HG03280 (cell line): ENCODE data around the gene RPS3.

Source experiments
- ATAC-seq: cut with Tn5 transposase; IDR thresholded peaks from one replicate; pipeline ENCODE4 v1.9.1; 2021; ENCODE audit warnings: mild to moderate bottlenecking, moderate library complexity; ENCODE audit not compliant: unreplicated experiment

Gene RPS3

DNA sequence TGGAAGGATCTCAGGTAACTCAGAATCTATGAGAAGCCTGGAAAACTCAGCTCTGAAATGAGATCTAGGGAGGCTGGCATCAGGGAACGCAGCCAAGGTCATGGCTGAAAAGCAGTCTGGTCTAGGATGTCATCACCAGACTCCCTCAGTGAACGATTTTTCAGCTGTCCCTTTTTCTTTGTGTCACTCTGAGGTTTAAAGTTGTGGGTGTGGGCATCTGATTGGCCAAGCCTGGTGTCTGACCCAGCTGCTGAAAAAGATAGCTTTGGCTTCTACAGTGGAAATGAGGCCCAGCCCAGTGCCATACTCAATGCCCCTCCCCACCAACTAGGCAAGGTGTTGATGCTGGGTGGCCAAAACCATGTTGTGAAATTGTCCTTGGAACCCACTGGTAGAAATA lies 14.5 kb downstream of the RPS3 start:
- no peak for ATAC-seq

DNA sequence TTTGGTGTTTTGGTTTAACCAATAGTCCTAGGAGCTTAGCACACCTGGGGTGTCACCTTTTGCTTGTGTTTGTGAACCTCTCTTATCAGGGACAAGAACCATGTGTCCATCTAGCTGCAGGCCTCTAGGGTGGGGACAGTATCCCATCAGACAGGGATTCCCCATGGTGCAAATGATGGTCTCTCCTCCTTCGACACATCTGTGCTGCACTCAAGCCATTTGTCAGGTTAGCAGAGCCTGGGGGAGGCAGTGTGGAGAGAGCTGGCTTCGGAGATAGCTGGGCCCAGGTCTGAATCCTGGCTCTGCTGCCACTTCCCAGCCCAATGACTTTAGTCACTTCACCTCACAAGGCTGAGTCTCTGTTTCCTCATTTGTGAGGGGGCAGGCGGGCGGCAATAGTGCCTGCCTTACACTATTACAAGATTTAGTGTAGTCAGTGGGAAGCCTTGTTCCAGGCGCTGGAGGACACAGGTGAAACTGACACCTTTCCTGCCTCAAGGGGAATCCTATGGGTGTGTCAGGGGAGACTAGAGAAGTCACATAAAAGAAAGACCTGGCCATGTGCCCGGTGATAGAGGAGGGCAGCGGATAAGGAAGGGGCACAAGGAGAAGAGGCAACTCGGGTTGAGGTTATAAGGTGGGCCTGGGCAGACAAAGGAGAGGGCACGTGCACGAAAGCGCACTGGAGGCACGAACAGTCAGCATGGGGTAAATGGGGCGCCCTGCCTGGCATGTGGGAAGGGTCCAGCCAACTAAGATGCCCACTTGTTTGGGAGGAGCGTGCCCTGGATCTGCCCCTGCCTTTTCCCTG lies 21.1 kb downstream of the RPS3 start:
- ATAC-seq, result no peak

DNA sequence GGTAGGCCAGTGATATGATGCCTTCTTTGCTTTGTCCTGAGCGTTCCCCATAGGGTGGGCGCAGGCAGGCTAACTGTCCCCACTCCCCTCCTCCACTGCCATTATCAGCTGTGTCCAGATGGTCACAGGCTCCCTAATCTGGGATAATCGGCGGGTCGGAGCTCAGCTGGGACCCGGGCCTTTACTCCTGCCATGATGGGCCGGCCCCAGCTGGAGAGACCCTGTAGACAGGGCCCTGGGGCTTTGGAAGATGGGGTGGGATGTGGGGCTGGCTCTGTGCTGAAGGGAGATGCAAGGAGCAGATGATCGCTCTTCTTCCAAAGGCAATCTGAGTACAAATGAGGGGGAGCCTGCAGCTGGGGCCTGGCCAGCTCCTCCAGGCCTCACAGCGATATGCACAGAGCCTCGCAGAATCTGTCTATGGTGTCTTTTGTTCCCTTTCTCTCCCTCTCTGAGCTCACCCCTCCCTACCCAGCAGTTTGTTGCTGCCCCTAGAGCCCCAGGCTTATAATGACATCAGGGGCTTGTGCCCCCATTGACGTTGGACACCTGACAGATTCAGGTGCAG lies 21.8 kb downstream of the RPS3 start:
- ATAC-seq, result no peak

DNA sequence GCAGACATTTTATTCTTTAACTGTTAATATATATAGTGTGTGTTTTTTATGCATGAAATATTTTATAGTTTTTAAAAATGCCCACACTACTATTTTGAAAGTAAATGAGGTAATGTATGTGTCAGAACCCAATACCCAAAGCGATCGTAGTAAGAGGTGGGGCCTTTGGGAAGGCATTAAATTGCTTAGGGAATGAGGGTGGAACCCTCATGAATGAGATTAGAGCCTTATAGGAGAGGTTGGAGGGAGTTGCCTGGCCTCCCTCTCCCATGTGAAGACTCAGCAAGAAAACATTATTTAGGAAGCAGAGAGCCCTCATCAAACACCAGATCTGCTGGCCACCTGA lies 22.6 kb downstream of the RPS3 start:
- no peak for ATAC-seq

DNA sequence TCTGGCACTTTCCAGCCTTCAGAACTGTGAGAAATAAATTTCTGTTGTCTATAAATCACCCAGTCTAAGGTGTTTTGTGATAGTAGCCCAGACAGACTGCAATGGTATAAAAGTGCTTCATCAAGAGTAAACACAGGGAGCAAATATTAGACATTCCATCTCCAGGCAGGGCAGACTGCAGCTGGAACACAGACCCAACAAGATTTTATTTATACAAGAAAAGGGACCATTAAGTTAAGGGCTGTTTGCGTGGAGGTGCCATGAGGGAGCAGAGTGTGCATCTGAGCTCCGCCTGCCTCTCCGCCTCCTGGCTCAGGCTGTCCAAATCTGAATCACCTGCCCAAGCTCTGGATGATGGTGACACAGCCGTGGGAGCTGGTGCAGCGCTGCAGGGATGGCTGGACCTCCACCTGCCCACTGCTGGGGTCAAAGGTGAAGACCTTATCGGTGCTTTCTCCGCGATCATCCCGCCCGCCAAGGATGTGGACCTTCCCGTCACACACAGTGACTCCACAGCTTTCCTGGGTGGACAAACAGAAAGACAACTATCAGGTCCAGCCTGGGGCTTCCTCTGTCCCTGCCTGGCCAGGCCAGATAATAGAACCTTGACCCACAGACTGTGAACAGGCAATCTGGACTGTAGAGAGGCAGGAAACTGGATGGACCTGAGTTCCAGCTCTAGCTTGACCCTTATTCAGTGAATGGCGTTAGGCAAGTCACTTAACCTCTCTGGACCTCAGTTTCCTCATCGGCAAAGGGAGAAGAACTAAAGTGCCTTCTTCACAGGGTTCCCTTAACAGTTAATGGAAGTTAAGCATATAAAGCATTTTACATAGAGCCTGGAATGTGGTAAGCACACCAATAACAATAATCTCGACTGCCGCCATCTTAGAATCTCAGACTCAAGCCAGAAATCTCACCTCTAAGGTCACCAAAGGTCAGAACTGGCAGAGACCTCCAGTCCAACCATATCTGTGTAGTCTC lies 23.2 kb downstream of the RPS3 start:
- ATAC-seq, result no peak

DNA sequence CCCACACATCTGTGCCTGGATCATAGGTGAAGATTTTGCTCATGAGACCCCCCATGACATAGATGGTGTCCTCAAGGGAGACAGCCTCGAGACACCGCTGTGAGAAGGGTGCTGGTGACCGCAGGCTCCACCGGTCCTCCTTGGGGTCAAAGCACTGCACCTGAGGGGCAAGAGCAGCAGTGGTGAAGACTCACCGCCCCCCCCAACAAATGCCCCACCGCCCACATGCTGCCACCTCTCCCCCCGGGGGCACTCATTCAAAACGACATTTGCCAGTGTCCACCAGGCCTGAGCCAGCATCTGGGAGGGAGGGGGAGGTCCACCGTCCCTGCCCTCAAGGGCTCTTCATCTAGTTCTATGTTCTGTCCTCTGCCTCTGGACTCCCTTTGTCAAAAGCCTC lies 24.4 kb downstream of the RPS3 start:
- ATAC-seq, result no peak

DNA sequence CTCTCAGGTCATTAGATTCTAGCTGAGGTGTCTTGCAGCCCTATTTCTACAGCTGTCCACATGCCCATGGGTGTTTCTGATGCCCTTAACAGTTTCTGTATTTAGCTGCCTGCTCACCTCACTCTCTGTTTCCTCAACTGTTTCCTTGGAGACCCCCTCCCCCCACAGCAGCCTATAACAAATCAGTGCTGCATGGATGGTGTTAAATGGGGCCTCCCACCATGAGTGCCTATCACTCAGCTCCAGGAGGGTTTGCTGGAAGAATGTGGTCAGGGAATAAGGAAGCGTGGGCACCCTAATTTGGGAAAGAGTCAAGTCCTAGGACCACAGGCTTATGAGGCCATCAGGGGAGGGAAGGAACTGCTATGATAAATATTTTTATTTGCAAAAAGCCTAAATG lies 25.1 kb downstream of the RPS3 start:
- no peak for ATAC-seq

DNA sequence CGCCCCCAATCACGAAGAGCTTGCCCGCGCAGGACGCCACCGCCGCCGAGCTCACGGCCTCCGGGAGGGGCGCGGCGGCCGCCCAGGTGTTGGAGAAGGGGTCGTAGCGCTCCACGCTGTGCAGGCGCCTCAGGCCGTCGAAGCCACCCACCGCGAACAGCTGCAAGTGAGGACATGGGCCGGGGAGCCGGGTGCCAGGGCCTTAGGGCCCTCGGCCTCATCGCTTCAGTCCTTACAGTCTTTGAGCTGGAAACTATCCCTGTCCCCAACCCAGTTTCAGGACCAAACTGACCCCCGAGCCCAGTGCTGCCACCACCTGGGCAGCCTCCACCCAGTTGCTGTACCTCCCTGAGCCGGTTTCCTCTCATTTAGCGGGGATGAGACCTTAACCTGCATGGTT lies 26.1 kb downstream of the RPS3 start:
- no peak for ATAC-seq

DNA sequence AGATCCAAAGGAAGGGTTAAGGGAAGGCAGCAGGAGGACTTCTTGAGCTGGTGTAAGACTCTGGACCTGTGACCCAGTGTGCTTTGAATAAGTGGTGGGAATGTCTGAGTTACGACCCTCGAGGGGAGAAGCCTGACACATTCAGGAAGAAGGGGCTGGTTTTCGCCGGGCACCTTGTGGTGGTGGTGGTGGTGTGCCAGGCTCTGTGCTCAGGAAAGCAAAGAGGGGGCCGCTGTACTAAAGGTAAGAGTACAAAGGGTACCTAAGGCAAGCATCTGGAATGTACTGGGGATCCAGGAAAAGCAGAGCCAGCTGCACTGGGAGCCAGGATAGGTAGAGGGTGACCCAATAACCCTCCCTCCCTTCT lies 27.4 kb downstream of the RPS3 start:
- no peak for ATAC-seq

DNA sequence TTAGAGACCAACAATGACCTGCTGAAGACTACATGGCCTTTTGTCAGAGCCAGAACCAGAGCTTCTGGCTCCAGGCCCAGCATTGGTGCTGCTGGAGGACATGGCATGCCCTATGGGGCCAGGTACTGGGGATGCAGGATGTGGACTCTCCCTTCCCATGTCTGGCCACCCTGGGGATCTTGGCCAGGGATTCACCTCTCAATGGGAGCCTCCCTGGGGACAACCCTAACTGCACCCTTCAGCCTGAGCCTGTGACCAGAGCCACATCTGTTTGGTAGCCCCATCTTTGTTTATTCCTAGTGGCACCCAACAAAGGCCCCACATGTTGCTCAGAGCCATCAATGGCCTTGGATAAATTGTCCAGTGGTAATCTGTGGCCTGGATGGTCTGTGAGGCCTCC lies 27.9 kb downstream of the RPS3 start:
- ATAC-seq, result no peak

DNA sequence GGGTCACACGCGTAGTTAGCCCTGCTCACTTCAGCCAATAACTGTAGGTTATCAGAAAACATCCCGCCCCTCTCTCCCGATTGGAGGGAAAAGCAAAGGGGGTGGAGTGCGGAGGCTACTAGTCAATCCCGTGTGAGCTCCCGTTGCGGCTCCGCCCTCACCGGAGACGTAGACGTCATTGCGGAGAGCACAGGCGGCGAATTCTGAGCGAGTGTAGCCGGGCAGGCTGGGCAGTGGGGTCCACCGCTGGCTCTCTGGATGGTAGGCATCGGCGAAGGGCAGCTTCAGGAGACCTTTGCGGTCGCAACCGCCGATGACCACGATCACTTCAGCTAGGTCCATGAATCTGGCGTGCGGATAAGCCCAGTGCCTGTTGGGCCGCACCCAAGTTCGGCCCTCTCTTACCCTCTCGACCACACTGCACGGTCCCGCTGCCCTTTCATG lies 29.0 kb downstream of the RPS3 start:
- peak; percentile 82 for ATAC-seq

DNA sequence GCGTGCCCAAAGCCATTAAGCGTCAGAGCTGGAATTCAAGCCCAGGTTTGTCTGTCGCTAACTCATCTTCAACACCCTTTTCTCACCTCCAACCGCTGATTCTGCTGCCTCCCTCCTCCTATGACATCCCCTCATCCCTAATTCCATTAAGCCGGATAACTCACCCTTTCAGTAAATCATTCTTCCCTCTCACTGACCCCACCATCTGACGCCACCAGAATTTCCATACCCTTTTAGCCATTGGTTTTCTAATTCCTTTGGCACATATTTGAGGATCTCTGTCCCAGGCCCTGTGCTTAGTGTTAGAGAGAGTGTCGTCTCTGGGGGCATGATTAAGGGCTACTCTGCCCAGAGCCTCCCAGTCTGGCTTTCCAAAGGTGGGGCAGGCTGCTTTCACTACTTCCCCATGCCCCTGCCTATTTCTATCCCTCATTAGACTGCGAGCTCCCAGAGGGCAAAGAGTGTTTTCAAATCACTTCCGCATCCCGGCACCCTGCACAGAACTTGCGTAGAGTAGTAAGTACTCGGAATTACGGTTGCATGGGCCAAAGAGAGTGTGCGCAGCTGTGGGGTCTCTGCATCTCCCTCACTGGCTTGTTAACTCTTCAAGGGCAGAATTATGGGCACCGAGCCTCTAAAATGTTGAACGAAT lies 29.8 kb downstream of the RPS3 start:
- no peak for ATAC-seq

DNA sequence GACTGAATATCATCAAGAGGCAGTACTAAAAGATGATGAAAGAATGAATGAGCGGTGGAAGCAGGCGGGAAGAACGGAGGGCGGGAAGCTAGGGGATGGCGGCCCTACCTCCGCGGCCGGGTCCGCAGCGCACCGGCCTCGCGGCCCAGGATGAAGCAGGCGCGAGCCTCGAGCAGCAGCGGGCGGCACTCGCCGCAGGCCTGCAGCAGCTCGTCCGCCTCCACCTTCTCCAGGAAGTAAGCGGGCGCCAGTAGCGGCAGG lies 30.3 kb downstream of the RPS3 start:
- no peak for ATAC-seq

DNA sequence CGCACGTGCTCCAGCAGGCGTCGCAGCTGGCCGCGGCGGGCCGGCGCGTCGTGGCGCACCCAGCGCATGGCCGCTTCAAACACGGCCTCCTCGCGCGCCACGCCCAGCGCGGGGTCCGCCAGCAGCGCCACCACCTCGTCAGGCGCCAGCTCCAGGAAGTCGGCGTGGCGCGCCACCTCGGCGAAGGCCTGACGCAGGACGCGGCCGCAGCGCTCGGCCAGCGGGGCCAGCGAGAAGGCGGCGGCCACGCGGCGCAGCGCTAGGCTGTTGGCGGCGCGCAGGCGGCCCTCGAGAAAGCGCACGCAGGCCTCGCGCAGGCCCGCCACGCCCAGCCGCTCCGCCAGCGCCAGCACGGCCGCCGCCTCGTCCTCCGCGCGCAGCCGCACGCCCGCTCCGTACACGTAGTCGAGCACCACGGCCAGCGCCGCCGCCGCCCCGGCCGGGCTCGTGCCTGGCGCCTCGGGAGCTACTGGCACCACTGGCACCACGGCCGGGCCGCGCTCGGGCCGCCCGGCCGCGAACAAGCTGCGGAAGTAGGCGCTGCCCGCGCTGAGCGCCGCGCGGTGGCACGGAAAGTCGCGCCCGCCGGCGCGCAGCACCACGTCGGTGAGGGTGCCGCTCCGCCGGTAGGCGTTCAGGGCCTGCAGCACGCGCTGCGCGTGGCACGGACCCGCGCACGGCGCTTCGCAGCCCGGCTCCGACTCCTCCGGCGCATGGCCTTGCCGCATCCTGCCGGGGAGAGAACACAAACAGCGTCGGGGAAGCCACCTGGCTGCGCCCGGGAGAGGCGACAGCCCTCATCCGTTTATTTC lies 30.8 kb downstream of the RPS3 start:
- ATAC-seq, result peak; percentile 45

DNA sequence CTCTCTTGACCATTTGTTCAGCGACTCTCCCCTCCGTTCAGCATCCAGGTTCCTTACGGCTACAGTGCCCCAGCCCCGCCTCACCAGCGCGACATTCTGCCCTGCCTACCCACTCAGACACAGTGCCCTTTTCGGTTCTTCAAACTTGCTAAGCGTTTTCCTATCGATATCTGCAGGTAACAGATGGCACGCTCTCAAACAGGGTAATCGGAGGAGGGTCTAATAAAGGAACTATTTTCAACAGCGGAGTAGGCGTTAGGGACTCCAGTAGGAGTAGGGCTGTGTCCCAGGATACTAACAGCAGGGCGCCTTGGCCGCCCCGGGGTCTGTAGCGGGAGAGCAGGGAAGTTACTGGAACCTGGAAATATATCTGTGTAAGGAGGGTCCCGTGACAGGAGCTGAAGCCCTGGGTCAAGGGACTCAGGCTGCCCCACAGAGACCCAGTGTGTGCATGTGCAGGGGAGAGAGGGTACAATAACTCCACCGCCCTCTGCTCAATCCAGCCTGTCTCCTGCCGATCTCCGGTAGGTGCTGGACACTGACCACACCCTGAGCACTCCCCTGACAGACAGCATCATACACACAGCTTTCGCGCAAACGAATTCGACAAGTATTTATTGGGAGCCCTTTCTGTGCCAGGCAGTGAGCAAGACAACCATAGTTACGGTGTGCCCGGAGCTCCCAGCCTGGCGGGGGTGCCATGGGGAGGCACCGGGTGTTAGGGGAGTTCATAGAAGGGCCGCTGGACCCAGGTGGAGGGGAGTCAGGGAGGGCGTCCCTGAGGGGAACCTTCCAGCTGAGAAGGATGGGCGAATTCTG lies 31.6 kb downstream of the RPS3 start:
- ATAC-seq, result no peak

DNA sequence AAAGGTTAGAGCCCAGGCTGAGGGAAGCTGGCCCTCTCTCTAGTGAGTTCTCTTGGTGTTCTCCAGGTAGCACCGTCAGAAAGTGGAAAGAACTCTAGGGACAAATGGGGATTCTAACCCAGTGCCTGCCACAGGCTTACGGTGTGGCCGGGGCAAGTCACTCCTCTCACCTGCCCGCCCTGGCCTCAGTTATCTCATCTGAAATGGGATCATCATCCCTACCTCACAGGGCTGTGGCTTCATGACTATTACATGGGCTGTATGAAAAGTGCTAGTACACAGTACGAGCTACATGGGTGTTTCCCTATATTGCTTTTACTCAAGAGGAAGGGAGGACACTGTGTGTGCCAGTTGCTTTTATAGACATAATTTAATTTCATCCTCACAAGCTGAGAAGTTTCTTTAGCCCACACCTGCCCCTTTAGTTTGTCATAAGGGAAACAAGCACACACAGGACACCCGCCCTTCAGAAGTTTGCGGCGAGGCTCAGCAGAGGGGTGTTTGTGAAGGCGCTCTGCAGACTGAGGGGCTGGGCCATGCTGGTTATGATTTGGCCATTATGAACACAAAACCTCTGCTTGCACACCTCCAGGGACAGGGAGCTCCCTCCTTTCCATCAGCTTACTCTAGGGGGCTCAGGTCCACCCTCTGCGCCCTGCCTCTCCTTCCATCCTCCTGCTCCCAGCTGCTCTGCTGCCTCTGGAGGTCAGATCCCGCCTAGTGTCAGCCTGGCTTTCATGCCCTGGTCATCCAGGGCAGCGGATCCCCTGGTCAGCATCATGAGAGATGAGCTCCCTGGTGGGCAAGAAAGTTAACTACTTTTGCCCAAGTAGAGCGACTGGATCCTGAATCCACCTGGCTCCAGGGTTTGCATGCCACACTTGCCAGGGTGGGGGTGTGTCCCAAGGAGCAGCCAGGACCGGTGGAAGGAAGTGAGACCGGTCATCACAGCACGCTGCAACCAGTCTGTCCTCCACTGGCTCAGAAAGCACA lies 32.5 kb downstream of the RPS3 start:
- ATAC-seq, result no peak

DNA sequence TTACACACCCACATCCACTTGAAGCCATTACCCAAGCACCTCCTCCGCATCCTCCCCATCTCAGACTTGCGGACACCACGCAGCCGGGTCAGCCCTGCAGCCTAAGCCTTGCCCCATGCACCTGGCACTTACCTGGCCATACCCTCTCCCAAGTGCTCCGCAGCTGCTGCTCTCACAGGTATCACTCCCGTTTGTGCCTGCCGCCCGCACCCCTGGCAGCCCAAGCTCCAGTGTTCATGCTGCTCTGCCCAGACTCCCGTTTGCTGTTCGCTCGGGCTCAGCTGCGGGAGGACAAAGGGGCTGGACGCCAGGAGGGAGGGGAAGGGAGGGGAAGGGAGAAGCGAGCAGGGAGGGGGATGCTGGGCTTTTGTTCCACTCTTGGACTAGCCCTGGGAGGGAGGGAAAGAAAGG lies 33.6 kb downstream of the RPS3 start, which contains the start of gene KLHL35:
TSS of gene KLHL35 (minus strand) at position 293 of the 411 bp plus-strand sequence. CDS start 2,574 bp downstream, outside the sequence.
- no peak for ATAC-seq

DNA sequence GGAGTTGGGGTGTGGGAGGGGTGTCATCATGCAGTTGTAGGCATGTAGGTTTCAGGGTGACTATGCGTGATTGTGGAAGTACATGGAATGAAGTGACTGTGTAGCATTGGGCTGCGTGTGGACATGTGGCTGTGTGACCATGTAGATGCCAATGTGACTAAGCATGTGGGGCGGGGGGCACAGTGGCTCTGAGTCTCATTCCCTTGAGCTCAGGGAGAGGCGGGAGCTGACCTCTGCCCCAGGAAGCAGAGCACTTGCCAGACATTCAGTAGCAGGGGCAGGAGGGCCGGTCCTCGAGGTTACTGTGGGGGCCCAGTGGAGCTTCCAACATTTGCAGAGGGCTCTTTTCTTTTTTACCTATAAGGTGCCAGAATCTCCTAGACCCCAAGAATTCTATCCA lies 34.1 kb downstream of the RPS3 start:
- ATAC-seq, result no peak
